Endothelial cell of umbilical vein (primary cell): ENCODE data around the gene PLXNA4. TPM values are rescaled to one million over a fixed set of nuclear protein-coding genes. Genes with fewer than 3 reads are reported as not detected.

Experiments
- BruUV-seq: library from RNA; stranded (reverse); fragments of 400-500 nt; replicated peaks from 2 replicates; lab custom pipeline; 2021; lab: Mats Ljungman, UMichigan
- CTCF ChIA-PET: fragments of 300-600, 350-600 bp; sonication (Branson Sonifier 250); formaldehyde crosslinking; loops from one replicate; lab custom pipeline; 2021; ENCODE audit warnings: antibody characterized with exemption, inconsistent platforms; lab: Charles Lee
- POLR2A ChIA-PET: fragments of 300-600, 350-600 bp; sonication (Branson Sonifier 250); formaldehyde crosslinking; loops from one replicate; lab custom pipeline; 2021; ENCODE audit warnings: antibody characterized with exemption, inconsistent platforms; lab: Charles Lee
- DNase-seq: peaks from one replicate; pipeline ENCODE4 v3.0.0-alpha.2; 2011; ENCODE audit warnings: low read depth, low spot score
- FAIRE-seq: peaks from 2 replicates; lab custom pipeline; 2011; peaks lifted over from hg19 to GRCh38; lab: Jason Lieb, UNC
- H2AFZ ChIP-seq: 2 replicates; pipeline ENCODE4 v1.6.0; 2012; ENCODE audit warnings: low read depth, low read length, control low read depth, inconsistent platforms
- H3K27ac ChIP-seq: 2 replicates; pipeline ENCODE4 v1.5.1; 2011; ENCODE audit warnings: low read depth, mild to moderate bottlenecking, control low read depth, low read length, moderate library complexity; ENCODE audit not compliant: insufficient read depth
- H3K27me3 ChIP-seq, 2 experiments: 2 replicates each; pipeline versions ENCODE4 v1.6.0 to v1.6.1; 2011; ENCODE audit warnings: low read length in 2 of 2, mixed read lengths in 1 of 2; ENCODE audit not compliant: control insufficient read depth in 2 of 2, insufficient read depth in 2 of 2
- H3K36me3 ChIP-seq, 2 experiments: 2 replicates in 1 of 2; 3 replicates in 1 of 2; pipeline ENCODE4 v1.5.1; 2011; ENCODE audit warnings: low read length in 2 of 2, mild to moderate bottlenecking in 1 of 2, moderate library complexity in 1 of 2; ENCODE audit not compliant: control insufficient read depth in 2 of 2, insufficient read depth in 2 of 2; ENCODE audit errors: extremely low read depth in 1 of 2
- H3K4me1 ChIP-seq: 3 replicates; pipeline ENCODE4 v1.5.1; 2011; ENCODE audit warnings: mild to moderate bottlenecking, low read length; ENCODE audit not compliant: control insufficient read depth, insufficient read depth; ENCODE audit errors: extremely low read depth
- H3K4me2 ChIP-seq: 2 replicates; pipeline ENCODE4 v1.6.1; 2011; ENCODE audit warnings: low read length, control low read depth, mixed read lengths; ENCODE audit not compliant: insufficient read depth
- H3K4me3 ChIP-seq, 3 experiments: fragments of 200-600 bp in 1 of 3; sonication (generic), shearing (Covaris generic) in 1 of 3; replicated peaks in 1 of 3; 2 replicates each; pipeline ENCODE4 v1.5.1; 2011 to 2016; ENCODE audit warnings: control low read depth in 3 of 3, low read length in 3 of 3, mild to moderate bottlenecking in 2 of 3, inconsistent platforms in 1 of 3, low read depth in 1 of 3, moderate library complexity in 1 of 3; ENCODE audit not compliant: insufficient read depth in 1 of 3
- H3K79me2 ChIP-seq: 2 replicates; pipeline ENCODE4 v1.6.0; 2012; ENCODE audit warnings: low read length, inconsistent platforms; ENCODE audit not compliant: control insufficient read depth, insufficient read depth
- H3K9ac ChIP-seq: replicated peaks from 2 replicates; pipeline ENCODE3; 2011; ENCODE audit warnings: low read length, control low read depth; ENCODE audit not compliant: insufficient read depth; ENCODE audit errors: extremely low read depth
- H3K9me1 ChIP-seq: replicated peaks from 3 replicates; pipeline ENCODE4 v1.6.0; 2011; ENCODE audit warnings: mild to moderate bottlenecking, low read length; ENCODE audit not compliant: control insufficient read depth, insufficient read depth; ENCODE audit errors: extremely low read depth
- H3K9me3 ChIP-seq: replicated peaks from 2 replicates; pipeline ENCODE4 v1.5.1; 2012; ENCODE audit warnings: low read length, inconsistent platforms; ENCODE audit not compliant: control insufficient read depth, insufficient read depth
- H4K20me1 ChIP-seq: replicated peaks from 2 replicates; pipeline ENCODE3; 2011; ENCODE audit warnings: mild to moderate bottlenecking, low read length; ENCODE audit not compliant: control insufficient read depth, insufficient read depth; ENCODE audit errors: extremely low read depth
- EZH2 ChIP-seq: IDR thresholded peaks from 2 replicates; pipeline ENCODE4 v1.6.1; 2012; ENCODE audit warnings: borderline replicate concordance, low read depth, mild to moderate bottlenecking, moderate library complexity, low read length, inconsistent platforms; ENCODE audit not compliant: severe bottlenecking
- FOS ChIP-seq: IDR thresholded peaks from 2 replicates; pipeline ENCODE4 v1.6.1; 2011; ENCODE audit warnings: mild to moderate bottlenecking, low read length, moderate library complexity, borderline replicate concordance; ENCODE audit not compliant: insufficient read depth
- GATA2 ChIP-seq: IDR thresholded peaks from 2 replicates; pipeline ENCODE4 v1.7.0; 2011; ENCODE audit warnings: low read depth, mild to moderate bottlenecking, moderate library complexity, mixed read lengths, low read length; ENCODE audit not compliant: insufficient read length, insufficient read depth
- JUN ChIP-seq: IDR thresholded peaks from 2 replicates; pipeline ENCODE4 v1.6.1; 2011; ENCODE audit warnings: borderline replicate concordance, low read depth; ENCODE audit not compliant: insufficient read length, insufficient read depth
- MYC ChIP-seq: IDR thresholded peaks from one replicate; pipeline ENCODE4 v1.6.1; 2011; ENCODE audit warnings: mild to moderate bottlenecking, low read depth, low read length
- POLR2A ChIP-seq: IDR thresholded peaks from 2 replicates; pipeline ENCODE4 v1.6.1; 2012; ENCODE audit warnings: low read depth, mild to moderate bottlenecking, control low read depth, low read length
- POLR2AphosphoS5 ChIP-seq: IDR thresholded peaks from 2 replicates; pipeline ENCODE4 v1.6.1; 2012; ENCODE audit warnings: low read depth, mild to moderate bottlenecking, control low read depth, low read length, moderate library complexity; ENCODE audit not compliant: insufficient read depth
- dilution Hi-C: fragments of 300-500 bp; cut with MboI; formaldehyde crosslinking; loops from one replicate; pipeline ENCODE4 v1.15.0; 2019; ENCODE audit warnings: low sequenced_read_pairs; ENCODE audit not compliant: extremely low pct_ligation_motif_present
- intact Hi-C: fragments of 100-400 bp; cut with micrococcal nuclease; formaldehyde crosslinking; loops from one replicate; pipeline ENCODE4 v1.10.0; 2022
- polyA plus RNA-seq, 4 experiments: library from polyadenylated mRNA; depleted of rRNA in 3 of 4; stranded (reverse) in 3 of 4; unstranded in 1 of 4; fragments of >200 nt; gene quantifications; 2 replicates each; pipeline versions ENCODE4 v1.2.1 to v1.2.3, GENCODE V29; 2011 to 2012; ENCODE audit warnings: missing spikeins in 1 of 4
- total RNA-seq: library from RNA; stranded (reverse); gene quantifications from 2 replicates; pipeline ENCODE4 v1.2.3, GENCODE V29; 2021
- TF ChIP-seq, protein P1 (sequence below): IDR thresholded peaks from 2 replicates; pipeline ENCODE4 v1.6.1; 2011; ENCODE audit not compliant: insufficient read depth, insufficient read length
- TF ChIP-seq, protein P2 (sequence below), 2 donors: IDR thresholded peaks; 1 replicate in 1 of 2; 2 replicates in 1 of 2; pipeline ENCODE4 v1.5.1; 2011; ENCODE audit warnings: low read length in 2 of 2, mild to moderate bottlenecking in 2 of 2, moderate library complexity in 2 of 2, control low read depth in 1 of 2, inconsistent platforms in 1 of 2, low read depth in 1 of 2; ENCODE audit not compliant: insufficient read depth in 1 of 2; ENCODE audit errors: extremely low read depth in 1 of 2

Gene PLXNA4
- total and polyA plus RNA-seq, 2 donors (not counting 3 experiments of a cell fraction or from before 2014, with no cell fraction given), result 12.1 to 20.4 TPM

DNA sequence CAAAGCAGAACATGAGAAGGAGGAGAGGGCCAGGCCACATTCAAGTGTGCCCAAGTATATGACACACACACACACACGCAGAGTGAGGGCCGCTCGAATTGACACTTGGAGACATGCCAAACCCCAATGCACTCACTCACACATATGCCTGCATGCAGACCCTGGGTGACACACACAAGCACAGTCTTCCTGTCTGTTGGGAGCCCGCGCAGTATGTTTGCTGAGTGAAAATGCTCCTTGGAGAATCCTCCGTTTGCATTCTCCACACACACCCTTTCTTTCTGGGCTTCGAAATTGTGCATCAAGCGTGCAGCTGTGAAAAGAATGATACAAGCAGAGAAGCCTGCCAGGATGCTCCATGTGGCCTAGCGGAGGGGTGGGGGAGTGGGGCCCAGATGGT is 120.9 kb downstream of the PLXNA4 start:
- intact Hi-C loops (no loop called here), dilution Hi-C loops (no loop called here)
- no peaks in the 10 kb centered on the region for H4K20me1 ChIP-seq
- TF ChIP-seq MYC (no peak), JUN (no peak), GATA2 (no peak), POLR2A (no peak), FOS (no peak), EZH2 (no peak), POLR2AphosphoS5 (no peak)
- TF ChIP-seq, protein P1, sequence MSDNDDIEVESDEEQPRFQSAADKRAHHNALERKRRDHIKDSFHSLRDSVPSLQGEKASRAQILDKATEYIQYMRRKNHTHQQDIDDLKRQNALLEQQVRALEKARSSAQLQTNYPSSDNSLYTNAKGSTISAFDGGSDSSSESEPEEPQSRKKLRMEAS, result no peak
- TF ChIP-seq, protein P2, sequence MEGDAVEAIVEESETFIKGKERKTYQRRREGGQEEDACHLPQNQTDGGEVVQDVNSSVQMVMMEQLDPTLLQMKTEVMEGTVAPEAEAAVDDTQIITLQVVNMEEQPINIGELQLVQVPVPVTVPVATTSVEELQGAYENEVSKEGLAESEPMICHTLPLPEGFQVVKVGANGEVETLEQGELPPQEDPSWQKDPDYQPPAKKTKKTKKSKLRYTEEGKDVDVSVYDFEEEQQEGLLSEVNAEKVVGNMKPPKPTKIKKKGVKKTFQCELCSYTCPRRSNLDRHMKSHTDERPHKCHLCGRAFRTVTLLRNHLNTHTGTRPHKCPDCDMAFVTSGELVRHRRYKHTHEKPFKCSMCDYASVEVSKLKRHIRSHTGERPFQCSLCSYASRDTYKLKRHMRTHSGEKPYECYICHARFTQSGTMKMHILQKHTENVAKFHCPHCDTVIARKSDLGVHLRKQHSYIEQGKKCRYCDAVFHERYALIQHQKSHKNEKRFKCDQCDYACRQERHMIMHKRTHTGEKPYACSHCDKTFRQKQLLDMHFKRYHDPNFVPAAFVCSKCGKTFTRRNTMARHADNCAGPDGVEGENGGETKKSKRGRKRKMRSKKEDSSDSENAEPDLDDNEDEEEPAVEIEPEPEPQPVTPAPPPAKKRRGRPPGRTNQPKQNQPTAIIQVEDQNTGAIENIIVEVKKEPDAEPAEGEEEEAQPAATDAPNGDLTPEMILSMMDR (IDR thresholded peaks at IDR 0.05; ENCODE audit: extremely low read depth in 1 of 2, insufficient read depth in 1 of 2, low read depth in 1 of 2, low read length in 2 of 2), result no peak
- no peak overlapping the region for H3K27ac ChIP-seq
- CTCF ChIA-PET, result no interaction called here
- no peak overlapping the region for H3K9ac ChIP-seq
- BruUV-seq, result no TSS peak
- no peaks in the 10 kb centered on the region for H3K9me3 ChIP-seq
- FAIRE-seq, result no peak
- H3K79me2 ChIP-seq, result no peaks in the 10 kb centered on the region
- H2AFZ ChIP-seq, result no peak overlapping the region
- H3K4me2 ChIP-seq, result no peak overlapping the region
- POLR2A ChIA-PET, result no interaction called here
- H3K27me3 ChIP-seq, result no peaks in the 10 kb centered on the region
- no peaks in the 10 kb centered on the region for H3K9me1 ChIP-seq
- H3K4me1 ChIP-seq, result no peaks in the 10 kb centered on the region
- no peaks in the 10 kb centered on the region for H3K36me3 ChIP-seq
- no peak overlapping the region for H3K4me3 ChIP-seq
- no peak for DNase-seq
